Parathyroid adenoma (tissue), 2 donors: ENCODE results near the gene ARSB.

Experiments
- H2AFZ ChIP-seq: fragments of 300-600 bp; sonication (generic); one replicate; pipeline ENCODE4 v1.7.0; 2017; ENCODE audit warnings: antibody characterized with exemption, mild to moderate bottlenecking
- H3K27ac ChIP-seq: fragments of 300-600 bp; sonication (generic); one replicate; pipeline ENCODE4 v1.7.0; 2017
- H3K27me3 ChIP-seq: fragments of 300-600 bp; sonication (generic); one replicate; pipeline ENCODE4 v1.7.0; 2017; ENCODE audit warnings: low read length; ENCODE audit not compliant: control insufficient read depth, insufficient read depth
- H3K36me3 ChIP-seq: fragments of 300-600 bp; sonication (generic); one replicate; pipeline ENCODE4 v1.7.0; 2017; ENCODE audit warnings: low read length; ENCODE audit not compliant: control insufficient read depth, insufficient read depth
- H3K4me1 ChIP-seq: fragments of 300-600 bp; sonication (generic); one replicate; pipeline ENCODE4 v1.7.0; 2017; ENCODE audit warnings: control low read depth
- H3K4me2 ChIP-seq: fragments of 300-600 bp; sonication (generic); one replicate; pipeline ENCODE4 v1.7.0; 2017; ENCODE audit warnings: low read length
- H3K4me3 ChIP-seq: fragments of 300-600 bp; sonication (generic); one replicate; pipeline ENCODE4 v1.7.0; 2017; ENCODE audit warnings: low read depth, low read length
- H3K79me2 ChIP-seq: fragments of 300-600 bp; sonication (generic); one replicate; pipeline ENCODE4 v1.7.0; 2017; ENCODE audit warnings: control low read depth
- H3K9ac ChIP-seq: fragments of 300-600 bp; sonication (generic); one replicate; pipeline ENCODE4 v1.7.0; 2017; ENCODE audit warnings: mild to moderate bottlenecking
- H3K9me3 ChIP-seq: fragments of 300-600 bp; sonication (generic); one replicate; pipeline ENCODE4 v1.7.0; 2017; ENCODE audit warnings: low read length; ENCODE audit not compliant: control insufficient read depth
- TF ChIP-seq, protein P1 (sequence below): fragments of 300-600 bp; sonication (generic); IDR thresholded peaks from one replicate; pipeline ENCODE4 v1.7.0; 2017; ENCODE audit warnings: antibody characterized with exemption, mild to moderate bottlenecking
- donor health status: primary hyperparathyroidism.

ARSB gene

DNA sequence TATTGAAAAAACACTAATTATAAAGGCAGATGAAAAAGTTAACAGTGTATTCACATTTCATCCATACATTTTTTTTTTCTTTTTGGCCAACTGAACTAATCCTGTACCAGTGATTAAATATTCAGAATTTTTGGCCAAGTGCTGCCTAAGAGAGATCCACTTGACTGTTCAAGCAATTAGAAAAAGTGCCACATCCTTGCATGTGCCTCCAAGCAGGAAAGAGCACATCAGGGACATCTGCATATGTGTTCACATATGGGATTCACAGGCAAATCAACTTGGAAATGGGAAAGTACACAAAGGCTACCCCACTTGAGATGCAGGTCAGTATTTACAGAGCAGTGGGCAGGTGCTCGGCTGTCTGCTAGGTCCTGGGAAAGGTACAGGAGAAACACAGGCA is 173.2 kb downstream of the ARSB start:
- TF ChIP-seq, protein P1, sequence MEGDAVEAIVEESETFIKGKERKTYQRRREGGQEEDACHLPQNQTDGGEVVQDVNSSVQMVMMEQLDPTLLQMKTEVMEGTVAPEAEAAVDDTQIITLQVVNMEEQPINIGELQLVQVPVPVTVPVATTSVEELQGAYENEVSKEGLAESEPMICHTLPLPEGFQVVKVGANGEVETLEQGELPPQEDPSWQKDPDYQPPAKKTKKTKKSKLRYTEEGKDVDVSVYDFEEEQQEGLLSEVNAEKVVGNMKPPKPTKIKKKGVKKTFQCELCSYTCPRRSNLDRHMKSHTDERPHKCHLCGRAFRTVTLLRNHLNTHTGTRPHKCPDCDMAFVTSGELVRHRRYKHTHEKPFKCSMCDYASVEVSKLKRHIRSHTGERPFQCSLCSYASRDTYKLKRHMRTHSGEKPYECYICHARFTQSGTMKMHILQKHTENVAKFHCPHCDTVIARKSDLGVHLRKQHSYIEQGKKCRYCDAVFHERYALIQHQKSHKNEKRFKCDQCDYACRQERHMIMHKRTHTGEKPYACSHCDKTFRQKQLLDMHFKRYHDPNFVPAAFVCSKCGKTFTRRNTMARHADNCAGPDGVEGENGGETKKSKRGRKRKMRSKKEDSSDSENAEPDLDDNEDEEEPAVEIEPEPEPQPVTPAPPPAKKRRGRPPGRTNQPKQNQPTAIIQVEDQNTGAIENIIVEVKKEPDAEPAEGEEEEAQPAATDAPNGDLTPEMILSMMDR: no peak
- H3K9ac ChIP-seq: no peak overlapping the region
- H3K36me3 ChIP-seq: no peaks in the 10 kb centered on the region
- H2AFZ ChIP-seq: no peak overlapping the region
- H3K27ac ChIP-seq: no peak overlapping the region
- H3K79me2 ChIP-seq: no peaks in the 10 kb centered on the region
- no peaks in the 10 kb centered on the region for H3K4me1 ChIP-seq
- no peak overlapping the region for H3K4me3 ChIP-seq
- H3K9me3 ChIP-seq: no peaks in the 10 kb centered on the region
- no peaks in the 10 kb centered on the region for H3K27me3 ChIP-seq
- no peak overlapping the region for H3K4me2 ChIP-seq

DNA sequence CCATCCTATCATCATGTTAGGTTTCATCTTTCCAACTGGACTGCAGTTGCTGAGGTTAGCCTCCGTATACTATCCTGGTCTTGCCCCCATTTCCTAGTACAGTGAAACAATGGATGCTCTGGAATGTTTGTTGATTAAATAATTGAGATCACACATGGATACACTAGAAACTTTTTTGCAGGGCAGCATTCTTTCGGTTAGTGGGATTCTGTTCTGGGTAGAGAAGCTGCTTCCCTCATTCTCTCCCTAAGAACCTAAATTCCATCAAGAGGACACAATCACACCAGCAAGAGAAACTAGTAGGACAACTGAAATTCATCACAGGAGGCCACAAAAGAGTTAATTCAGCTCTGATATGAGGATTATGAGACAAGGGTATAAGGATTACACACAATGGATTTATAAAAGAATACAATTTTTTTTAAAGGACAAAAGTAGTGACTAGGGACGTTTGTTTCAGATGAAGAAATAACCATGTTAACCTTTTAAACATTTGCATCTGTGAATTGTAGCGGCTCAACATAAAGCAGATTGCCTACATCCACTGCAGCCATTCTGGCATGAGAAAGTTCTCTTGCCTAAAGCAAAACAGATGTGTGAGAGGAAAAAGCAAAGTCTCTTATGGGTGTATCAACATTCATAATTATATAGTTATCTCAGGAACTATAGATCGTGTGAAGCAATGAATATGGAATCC is 173.8 kb downstream of the ARSB start:
- Histone ChIP-seq H3K27ac (no peak overlapping the region), H3K36me3 (no peaks in the 10 kb centered on the region), H2AFZ (no peak overlapping the region), H3K9me3 (no peaks in the 10 kb centered on the region), H3K4me2 (no peak overlapping the region), H3K4me3 (no peak overlapping the region), H3K9ac (no peak overlapping the region), H3K27me3 (no peaks in the 10 kb centered on the region), H3K79me2 (no peaks in the 10 kb centered on the region), H3K4me1 (no peaks in the 10 kb centered on the region)
- TF ChIP-seq, protein P1: no peak

DNA sequence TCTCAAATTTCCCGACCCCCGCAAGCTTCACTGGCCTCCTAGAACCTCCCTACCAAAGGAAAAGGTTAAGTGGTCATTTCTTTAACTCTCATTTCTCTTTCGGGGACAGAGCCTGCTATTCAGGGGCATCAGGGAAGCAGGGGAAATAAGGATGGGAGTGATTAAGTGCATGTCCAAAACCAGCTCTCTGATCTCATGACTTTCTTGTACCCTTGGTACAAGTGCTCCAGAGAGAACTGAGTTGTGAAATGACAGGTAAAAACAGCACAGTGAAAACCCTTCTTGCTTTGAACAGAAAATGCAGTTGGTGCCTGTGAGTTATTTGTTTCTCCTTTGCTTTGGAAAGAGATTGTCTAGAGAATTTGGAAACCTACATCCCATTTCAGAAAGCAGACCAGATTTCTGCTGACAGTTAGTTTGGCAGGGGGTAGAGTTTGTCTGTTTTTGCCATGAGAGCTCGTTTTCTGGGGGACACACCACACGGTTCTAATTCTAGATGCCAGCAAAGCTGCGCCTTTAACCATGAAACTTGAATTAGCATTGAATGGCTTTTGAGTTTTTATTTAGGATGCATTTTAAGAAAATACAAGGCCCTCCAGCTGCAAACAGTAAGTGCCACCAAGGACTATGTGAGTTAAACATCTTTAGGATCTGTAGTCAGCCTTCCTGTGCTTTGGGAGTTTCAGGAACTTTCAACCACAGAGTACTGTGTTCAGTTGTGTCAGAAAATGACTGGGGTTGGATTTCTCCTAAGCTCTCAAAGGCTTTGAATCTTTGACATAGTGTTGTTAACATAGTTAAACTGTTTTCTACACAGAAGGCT is 174.8 kb downstream of the ARSB start:
- TF ChIP-seq, protein P1: no peak
- H3K9ac ChIP-seq: no peak overlapping the region
- no peaks in the 10 kb centered on the region for H3K9me3 ChIP-seq
- H3K36me3 ChIP-seq: no peaks in the 10 kb centered on the region
- no peaks in the 10 kb centered on the region for H3K4me1 ChIP-seq
- no peak overlapping the region for H3K4me2 ChIP-seq
- no peaks in the 10 kb centered on the region for H3K79me2 ChIP-seq
- no peak overlapping the region for H2AFZ ChIP-seq
- no peak overlapping the region for H3K27ac ChIP-seq
- no peaks in the 10 kb centered on the region for H3K27me3 ChIP-seq
- no peak overlapping the region for H3K4me3 ChIP-seq

DNA sequence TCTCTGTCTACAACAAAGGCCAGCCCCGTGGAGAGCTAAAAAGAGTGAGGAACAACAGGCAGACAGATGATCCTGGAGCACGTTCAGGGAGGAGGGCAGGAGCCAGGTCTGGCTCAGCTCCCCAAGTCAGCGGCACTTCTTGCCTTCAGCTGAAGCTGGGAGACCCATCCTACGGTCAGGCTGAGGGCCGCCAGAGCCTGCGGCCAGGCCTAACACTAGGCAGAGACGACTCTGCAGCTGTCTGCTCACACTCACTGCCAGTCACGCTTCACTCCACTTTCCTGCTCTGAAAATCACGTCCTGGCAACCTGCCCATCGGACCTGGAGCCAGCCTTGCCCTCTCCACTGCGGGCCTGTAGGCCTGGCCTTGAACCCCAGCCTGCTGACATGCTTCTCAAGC is 175.7 kb downstream of the ARSB start:
- no peak overlapping the region for H3K4me3 ChIP-seq
- peak overlapping the region; percentile 12 for H2AFZ ChIP-seq
- no peak overlapping the region for H3K4me2 ChIP-seq
- H3K27me3 ChIP-seq: no peaks in the 10 kb centered on the region
- H3K9ac ChIP-seq: no peak overlapping the region
- no peak overlapping the region for H3K27ac ChIP-seq
- no peaks in the 10 kb centered on the region for H3K4me1 ChIP-seq
- no peaks in the 10 kb centered on the region for H3K36me3 ChIP-seq
- no peaks in the 10 kb centered on the region for H3K79me2 ChIP-seq
- H3K9me3 ChIP-seq: no peaks in the 10 kb centered on the region
- TF ChIP-seq, protein P1: no peak
